ENCODE data around the gene PDIA6. TPM values are rescaled to one million over a fixed set of nuclear protein-coding genes. Genes with fewer than 3 reads are reported as not detected.

PDIA6 gene
- total and polyA plus RNA-seq, 2 of the 4 experiments (the other 2 are of a cell fraction): 204 to 349 TPM

DNA sequence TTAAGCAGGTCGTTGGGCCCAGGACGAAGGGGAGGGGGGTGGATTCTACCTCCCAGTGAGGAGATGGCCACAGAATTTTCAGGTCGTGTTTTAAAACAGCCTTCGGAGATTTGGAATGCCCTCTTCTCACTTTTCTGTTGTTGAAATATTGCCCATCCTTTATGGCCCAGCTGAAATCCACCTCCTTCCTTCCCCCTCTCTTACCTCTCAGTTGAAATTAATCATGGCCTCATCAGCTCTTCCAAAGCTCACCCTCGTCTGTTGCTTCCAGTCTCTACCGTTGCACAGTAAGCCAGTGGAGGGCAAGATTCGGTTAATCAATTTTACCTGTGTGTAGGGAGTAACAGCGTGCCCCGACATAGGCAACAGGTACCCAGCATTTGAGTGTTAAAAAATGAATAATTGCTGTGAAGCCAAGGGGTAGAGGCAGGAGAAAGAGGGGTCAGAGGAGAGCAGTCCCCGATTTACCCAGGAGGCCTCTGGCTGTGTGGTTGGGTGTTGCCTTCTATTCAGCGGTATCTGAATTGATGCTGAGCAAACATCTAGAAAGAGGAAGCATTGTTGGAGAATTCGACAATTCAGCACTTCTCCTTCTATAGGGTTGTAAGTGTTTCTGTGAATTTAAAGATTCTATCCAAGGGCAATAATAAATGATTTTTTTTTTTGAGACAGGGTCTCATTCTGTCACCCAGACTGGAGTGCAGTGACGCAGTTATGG is 8.6 kb upstream of the PDIA6 start:
- no TSS peak for BruUV-seq (replicated peaks)
- in situ Hi-C loops (cut with MboI; ENCODE audit: low sequenced_read_pairs) (no loop called here), intact Hi-C loops (cut with micrococcal nuclease) (no loop called here), dilution Hi-C loops (cut with HindIII; ENCODE audit: low sequenced_read_pairs, unreplicated experiment) (no loop called here)
- ChIA-PET POLR2A (ENCODE audit: unreplicated experiment) (no interaction called here), CTCF (no interaction called here)
- H2BK20ac ChIP-seq (ENCODE audit: low read depth, low read length): no peak overlapping the region
- H4K8ac ChIP-seq (ENCODE audit: low read depth in 2 of 2, low read length in 2 of 2): no peak overlapping the region
- 75% methylated on average over 4 of the region's 13 CpGs; no CpG with 5 or more reads in 1 of the 2 experiments for WGBS, 2 experiments (ENCODE audit: extremely low coverage in 2 of 2, insufficient read length in 1 of 2)
- peaks cover 57% of the 10 kb centered on the region for H3K27me3 ChIP-seq (ENCODE audit: control insufficient read depth, insufficient read depth, low read length)
- H2AK5ac ChIP-seq (ENCODE audit: low read depth, low read length): no peak overlapping the region
- no peak overlapping the region for H3K4me2 ChIP-seq (ENCODE audit: low read depth, low read length)
- TF ChIP-seq RAD21 (IDR thresholded peaks at IDR 0.05; ENCODE audit: low read length): no peak
- TF ChIP-seq, protein P1, sequence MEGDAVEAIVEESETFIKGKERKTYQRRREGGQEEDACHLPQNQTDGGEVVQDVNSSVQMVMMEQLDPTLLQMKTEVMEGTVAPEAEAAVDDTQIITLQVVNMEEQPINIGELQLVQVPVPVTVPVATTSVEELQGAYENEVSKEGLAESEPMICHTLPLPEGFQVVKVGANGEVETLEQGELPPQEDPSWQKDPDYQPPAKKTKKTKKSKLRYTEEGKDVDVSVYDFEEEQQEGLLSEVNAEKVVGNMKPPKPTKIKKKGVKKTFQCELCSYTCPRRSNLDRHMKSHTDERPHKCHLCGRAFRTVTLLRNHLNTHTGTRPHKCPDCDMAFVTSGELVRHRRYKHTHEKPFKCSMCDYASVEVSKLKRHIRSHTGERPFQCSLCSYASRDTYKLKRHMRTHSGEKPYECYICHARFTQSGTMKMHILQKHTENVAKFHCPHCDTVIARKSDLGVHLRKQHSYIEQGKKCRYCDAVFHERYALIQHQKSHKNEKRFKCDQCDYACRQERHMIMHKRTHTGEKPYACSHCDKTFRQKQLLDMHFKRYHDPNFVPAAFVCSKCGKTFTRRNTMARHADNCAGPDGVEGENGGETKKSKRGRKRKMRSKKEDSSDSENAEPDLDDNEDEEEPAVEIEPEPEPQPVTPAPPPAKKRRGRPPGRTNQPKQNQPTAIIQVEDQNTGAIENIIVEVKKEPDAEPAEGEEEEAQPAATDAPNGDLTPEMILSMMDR (conservative IDR thresholded peaks at IDR 0.05; ENCODE audit: low read depth, low read length): no peak
- TF ChIP-seq CHD1 (IDR thresholded peaks at IDR 0.05; ENCODE audit: low read depth, low read length): no peak
- TF ChIP-seq NFE2L2 (IDR thresholded peaks at IDR 0.05; ENCODE audit: low read depth, low read length): no peak
- no peak for TF ChIP-seq MAZ (IDR thresholded peaks at IDR 0.05; ENCODE audit: borderline replicate concordance, low read depth, low read length)
- no peak for TF ChIP-seq MAFK (IDR thresholded peaks at IDR 0.05; ENCODE audit: low read depth, low read length)
- TF ChIP-seq, protein P2, sequence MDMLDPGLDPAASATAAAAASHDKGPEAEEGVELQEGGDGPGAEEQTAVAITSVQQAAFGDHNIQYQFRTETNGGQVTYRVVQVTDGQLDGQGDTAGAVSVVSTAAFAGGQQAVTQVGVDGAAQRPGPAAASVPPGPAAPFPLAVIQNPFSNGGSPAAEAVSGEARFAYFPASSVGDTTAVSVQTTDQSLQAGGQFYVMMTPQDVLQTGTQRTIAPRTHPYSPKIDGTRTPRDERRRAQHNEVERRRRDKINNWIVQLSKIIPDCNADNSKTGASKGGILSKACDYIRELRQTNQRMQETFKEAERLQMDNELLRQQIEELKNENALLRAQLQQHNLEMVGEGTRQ (IDR thresholded peaks at IDR 0.05; ENCODE audit: low read depth, low read length): no peak
- no peak for TF ChIP-seq CEBPB (IDR thresholded peaks at IDR 0.05; ENCODE audit: low read depth, low read length)
- TF ChIP-seq POLR2A (IDR thresholded peaks at IDR 0.05; ENCODE audit: low read depth, low read length): no peak
- TF ChIP-seq BHLHE40 (IDR thresholded peaks at IDR 0.05; ENCODE audit: low read depth, low read length): no peak
- TF ChIP-seq RCOR1 (IDR thresholded peaks at IDR 0.05; ENCODE audit: insufficient replicate concordance, low read length): no peak
- no peak for TF ChIP-seq MXI1 (IDR thresholded peaks at IDR 0.05; ENCODE audit: borderline replicate concordance, low read depth, low read length)
- no peak overlapping the region for H3K56ac ChIP-seq (ENCODE audit: extremely low read depth, insufficient read depth, low read length)
- no peak overlapping the region for H2BK15ac ChIP-seq (ENCODE audit: low read depth, low read length)
- no peak overlapping the region for H4K91ac ChIP-seq (ENCODE audit: insufficient read depth, low read depth, low read length)
- H3K9ac ChIP-seq (ENCODE audit: low read depth, low read length): no peak overlapping the region
- H3K14ac ChIP-seq (replicated peaks; ENCODE audit: low read depth, low read length): no peak overlapping the region
- no peak overlapping the region for H3K18ac ChIP-seq (ENCODE audit: low read depth, low read length)
- no peaks in the 10 kb centered on the region for H3K36me3 ChIP-seq (ENCODE audit: control insufficient read depth, insufficient read depth, low read length)
- no peak overlapping the region for H2AFZ ChIP-seq (replicated peaks; ENCODE audit: low read length, poor library complexity)
- H3K4me1 ChIP-seq (ENCODE audit: control insufficient read depth, insufficient read depth, low read length): no peaks in the 10 kb centered on the region
- no peak overlapping the region for H4K5ac ChIP-seq (ENCODE audit: low read depth, low read length)
- H2AK9ac ChIP-seq (replicated peaks; ENCODE audit: low read depth, low read length, poor library complexity): no peak overlapping the region
- no peak overlapping the region for H3K4ac ChIP-seq (ENCODE audit: low read depth, low read length)
- H3K9me1 ChIP-seq (ENCODE audit: insufficient read depth, low read length): no peaks in the 10 kb centered on the region
- H3K79me1 ChIP-seq (ENCODE audit: low read depth in 1 of 2, low read length in 2 of 2): no peaks in the 10 kb centered on the region
- no peak overlapping the region for H2BK120ac ChIP-seq (ENCODE audit: low read depth, low read length)
- no peaks in the 10 kb centered on the region; the same call in 1 of the 2 replicates for H3K9me3 ChIP-seq (ENCODE audit: control insufficient read depth, insufficient read depth, low read length)
- H2BK5ac ChIP-seq (ENCODE audit: low read depth, low read length, poor library complexity, severe bottlenecking): no peak overlapping the region
- no peaks in the 10 kb centered on the region for H4K20me1 ChIP-seq (ENCODE audit: insufficient read depth, low read length)
- H3K23ac ChIP-seq (ENCODE audit: low read depth, low read length): no peak overlapping the region
- ATAC-seq (ENCODE audit: low read depth) (no peak), DNase-seq (no peak)
- H3K4me3 ChIP-seq (ENCODE audit: insufficient read depth, low read depth, low read length): no peak overlapping the region
- H3K27ac ChIP-seq (ENCODE audit: insufficient read depth, low read length): no peak overlapping the region
